Neural crest cell (in vitro differentiated cells): ENCODE measurements around the gene TXNRD1. TPM values are rescaled to one million over a fixed set of nuclear protein-coding genes. Genes with fewer than 3 reads are reported as not detected.
A peak's percentile ranks its signal among the peaks of the same experiment; 100 is the strongest.

Experiments used
- DNase-seq: peaks from one replicate; pipeline ENCODE4 v3.0.0; 2021; ENCODE audit warnings: low read depth, mixed read lengths, low spot score
- H3K27ac Mint-ChIP-seq: one replicate; pipeline ENCODE4 v1.8.0; 2021; ENCODE audit warnings: mild to moderate bottlenecking, mixed read lengths; ENCODE audit not compliant: unreplicated experiment
- H3K27me3 Mint-ChIP-seq: 2 replicates; pipeline ENCODE4 v1.8.0; 2021; ENCODE audit warnings: low read depth, mild to moderate bottlenecking, mixed read lengths
- H3K36me3 Mint-ChIP-seq: 2 replicates; pipeline ENCODE4 v1.8.0; 2021; ENCODE audit warnings: low read depth, mild to moderate bottlenecking, mixed read lengths
- H3K4me1 Mint-ChIP-seq: 2 replicates; pipeline ENCODE4 v1.8.0; 2021; ENCODE audit warnings: mixed read lengths
- H3K4me3 Mint-ChIP-seq: one replicate; pipeline ENCODE4 v1.8.0; 2021; ENCODE audit warnings: mild to moderate bottlenecking, mixed read lengths
- H3K9me3 Mint-ChIP-seq: 2 replicates; pipeline ENCODE4 v1.8.0; 2021; ENCODE audit warnings: mixed read lengths
- CTCF ChIP-seq: fragments of 200-600 bp; sonication (generic); conservative IDR thresholded peaks from 2 replicates; pipeline ENCODE4 v1.5.0; 2021; ENCODE audit warnings: antibody characterized with exemption, mild to moderate bottlenecking
- total RNA-seq: library from RNA; stranded (reverse); gene quantifications from 2 replicates; pipeline ENCODE4 v1.2.1, GENCODE V29; 2021

Gene TXNRD1
- total RNA-seq, 1 donor from 2014 or later, result 105 TPM

- no peaks in the 10 kb centered on the region for H3K27me3 Mint-ChIP-seq
- no peak overlapping the region for H3K27ac Mint-ChIP-seq
These were observed 120.5 kb downstream of the TXNRD1 start for GRCh38 chr12:104336115-104336514.

GRCh38 chr12:104337030-104337558, 121.5 kb downstream of the TXNRD1 start:
- H3K4me3 Mint-ChIP-seq, result no peak overlapping the region
- peaks cover 6% of the 10 kb centered on the region for H3K4me1 Mint-ChIP-seq
- H3K9me3 Mint-ChIP-seq, result no peaks in the 10 kb centered on the region
- no peak for TF ChIP-seq CTCF
- DNase-seq, result no peak
- H3K36me3 Mint-ChIP-seq, result peaks cover 10% of the 10 kb centered on the region
- H3K27ac Mint-ChIP-seq, result no peak overlapping the region
- H3K27me3 Mint-ChIP-seq, result no peaks in the 10 kb centered on the region

More at GRCh38 chr12:104336115-104336514, 120.5 kb downstream of the TXNRD1 start:
- Mint-ChIP-seq H3K9me3 (no peaks in the 10 kb centered on the region), H3K4me3 (no peak overlapping the region), H3K4me1 (peaks cover 5% of the 10 kb centered on the region), H3K36me3 (peaks cover 9% of the 10 kb centered on the region)
- no peak for DNase-seq
- TF ChIP-seq CTCF, result no peak

- no peak for TF ChIP-seq CTCF
- no peak for DNase-seq
- Mint-ChIP-seq H3K36me3 (peaks cover 10% of the 10 kb centered on the region), H3K27me3 (no peaks in the 10 kb centered on the region), H3K27ac (no peak overlapping the region), H3K4me3 (no peak overlapping the region), H3K4me1 (peaks cover 8% of the 10 kb centered on the region), H3K9me3 (no peaks in the 10 kb centered on the region)
These were observed 124.1 kb downstream of the TXNRD1 start for GRCh38 chr12:104339663-104340062.

- H3K36me3 Mint-ChIP-seq, result peaks cover 8% of the 10 kb centered on the region
- no peak for DNase-seq
These were observed 124.6 kb downstream of the TXNRD1 start for GRCh38 chr12:104340177-104340576.

GRCh38 chr12:104340925-104341611, 125.5 kb downstream of the TXNRD1 start:
- H3K36me3 Mint-ChIP-seq, result peaks cover 8% of the 10 kb centered on the region
- H3K9me3 Mint-ChIP-seq, result no peaks in the 10 kb centered on the region
- H3K4me1 Mint-ChIP-seq, result peaks cover 8% of the 10 kb centered on the region
- H3K27ac Mint-ChIP-seq, result peak overlapping the region; percentile 29
- no peak overlapping the region for H3K4me3 Mint-ChIP-seq
- no peak for TF ChIP-seq CTCF
- no peak for DNase-seq
- no peaks in the 10 kb centered on the region for H3K27me3 Mint-ChIP-seq

More at GRCh38 chr12:104340177-104340576, 124.6 kb downstream of the TXNRD1 start:
- H3K4me3 Mint-ChIP-seq, result no peak overlapping the region
- H3K9me3 Mint-ChIP-seq, result no peaks in the 10 kb centered on the region
- TF ChIP-seq CTCF, result no peak
- no peaks in the 10 kb centered on the region for H3K27me3 Mint-ChIP-seq
- peaks cover 8% of the 10 kb centered on the region for H3K4me1 Mint-ChIP-seq
- H3K27ac Mint-ChIP-seq, result no peak overlapping the region
